GM23338 (cell line): ENCODE results near the gene VPS8. TPM values are rescaled to one million over a fixed set of nuclear protein-coding genes. Genes with fewer than 3 reads are reported as not detected.

Experiments used
- ATAC-seq: fragments of 200-7000 bp; cut with Tn5 transposase; 3 replicates; pipeline ENCODE4 v1.9.1; 2020
- DNase-seq: peaks from one replicate; pipeline ENCODE4 v3.0.0-alpha.2; 2015; ENCODE audit warnings: low spot score
- H2AFZ ChIP-seq: fragments of 200-600 bp; sonication (generic); 2 replicates; pipeline ENCODE4 v1.8.0; 2016; ENCODE audit warnings: antibody characterized with exemption, mild to moderate bottlenecking, moderate library complexity
- H3F3A ChIP-seq: fragments of 200-600 bp; sonication (generic); replicated peaks from 2 replicates; pipeline ENCODE4 v1.8.0; 2017; ENCODE audit warnings: antibody characterized with exemption, mixed run types, low read depth
- H3K27ac ChIP-seq: fragments of 200-600 bp; sonication (generic); 2 replicates; pipeline ENCODE4 v1.6.1; 2016; ENCODE audit warnings: low read depth
- H3K27me3 ChIP-seq: fragments of 200-600 bp; sonication (generic); 2 replicates; pipeline ENCODE4 v1.8.0; 2016; ENCODE audit warnings: mild to moderate bottlenecking, mixed run types, moderate library complexity; ENCODE audit not compliant: insufficient read depth
- H3K36me3 ChIP-seq: fragments of 200-600 bp; sonication (generic); 2 replicates; pipeline ENCODE4 v1.8.0; 2016; ENCODE audit warnings: mild to moderate bottlenecking; ENCODE audit not compliant: insufficient read depth
- H3K4me1 ChIP-seq: fragments of 200-600 bp; sonication (generic); 2 replicates; pipeline ENCODE4 v1.8.0; 2016; ENCODE audit warnings: mild to moderate bottlenecking, moderate library complexity; ENCODE audit not compliant: insufficient read depth
- H3K4me2 ChIP-seq: fragments of 200-600 bp; sonication (generic); 2 replicates; pipeline ENCODE4 v1.7.1; 2017; ENCODE audit warnings: mixed run types
- H3K4me3 ChIP-seq: fragments of 200-600 bp; sonication (generic); 2 replicates; pipeline ENCODE4 v1.6.1; 2016; ENCODE audit warnings: mixed run types
- H3K79me2 ChIP-seq: fragments of 200-600 bp; sonication (generic); replicated peaks from 2 replicates; pipeline ENCODE4 v1.8.0; 2017; ENCODE audit warnings: mild to moderate bottlenecking; ENCODE audit not compliant: insufficient read depth
- H3K9me2 ChIP-seq: fragments of 200-600 bp; sonication (generic); 2 replicates; pipeline ENCODE4 v1.8.0; 2017; ENCODE audit not compliant: insufficient read depth
- H4K20me1 ChIP-seq: fragments of 200-600 bp; sonication (generic); replicated peaks from 2 replicates; pipeline ENCODE4 v1.8.0; 2017; ENCODE audit warnings: mild to moderate bottlenecking; ENCODE audit not compliant: insufficient read depth
- H3K27ac Mint-ChIP-seq: 2 replicates; pipeline ENCODE4 v1.8.0; 2020; ENCODE audit warnings: inconsistent platforms, mild to moderate bottlenecking, moderate library complexity, mixed read lengths
- H3K27me3 Mint-ChIP-seq: 3 replicates; pipeline ENCODE4 v1.8.0; 2022; ENCODE audit warnings: low read depth, mild to moderate bottlenecking, moderate library complexity, mixed read lengths, inconsistent platforms; ENCODE audit not compliant: insufficient read depth, poor library complexity
- H3K36me3 Mint-ChIP-seq: 3 replicates; pipeline ENCODE4 v1.8.0; 2021; ENCODE audit warnings: low read depth, mild to moderate bottlenecking, inconsistent platforms, moderate library complexity, mixed read lengths
- H3K4me1 Mint-ChIP-seq: 3 replicates; pipeline ENCODE4 v1.8.0; 2020; ENCODE audit warnings: mild to moderate bottlenecking, inconsistent platforms, mixed read lengths
- H3K4me3 Mint-ChIP-seq: 3 replicates; pipeline ENCODE4 v1.8.0; 2021; ENCODE audit warnings: moderate library complexity, mild to moderate bottlenecking, inconsistent platforms, mixed read lengths
- H3K9me3 Mint-ChIP-seq: 3 replicates; pipeline ENCODE4 v1.8.0; 2020; ENCODE audit warnings: moderate library complexity, mild to moderate bottlenecking, inconsistent platforms, mixed read lengths
- CREB1 ChIP-seq: fragments of 250-450 bp; sonication (Bioruptor Pico); IDR thresholded peaks from 2 replicates; pipeline ENCODE4 v1.5.0; 2020; ENCODE audit warnings: low read depth, mild to moderate bottlenecking, moderate library complexity
- CTCF ChIP-seq, 2 experiments: fragments of 200-600 bp in 1 of 2; sonication (generic) in 1 of 2; conservative IDR thresholded peaks; 2 replicates each; pipeline versions ENCODE4 v1.5.1 to v1.6.1; 2016 to 2017; ENCODE audit warnings: antibody characterized with exemption in 2 of 2, low read depth in 2 of 2, mild to moderate bottlenecking in 2 of 2, moderate library complexity in 1 of 2
- EZH2 ChIP-seq: fragments of 200-600 bp; sonication (generic); IDR thresholded peaks from one replicate; pipeline ENCODE4 v1.8.0; 2017; ENCODE audit warnings: antibody characterized with exemption, mild to moderate bottlenecking, low read depth; ENCODE audit not compliant: unreplicated experiment
- EZH2phosphoT487 ChIP-seq: fragments of 200-600 bp; sonication (generic); IDR thresholded peaks from one replicate; pipeline ENCODE4 v1.8.1; 2018; ENCODE audit warnings: antibody characterized with exemption; ENCODE audit not compliant: unreplicated experiment
- JUNB ChIP-seq: IDR thresholded peaks from one replicate; pipeline ENCODE4 v1.6.1; 2016; ENCODE audit warnings: antibody characterized with exemption; ENCODE audit not compliant: unreplicated experiment
- NANOG ChIP-seq: IDR thresholded peaks from 2 replicates; pipeline ENCODE4 v1.6.1; 2016; ENCODE audit warnings: antibody characterized with exemption, borderline replicate concordance
- POLR2AphosphoS5 ChIP-seq: IDR thresholded peaks from 2 replicates; pipeline ENCODE4 v1.6.1; 2016; ENCODE audit warnings: antibody characterized with exemption, low read depth
- REST ChIP-seq: IDR thresholded peaks from one replicate; pipeline ENCODE4 v1.6.1; 2018; ENCODE audit warnings: antibody characterized with exemption; ENCODE audit not compliant: unreplicated experiment
- STAT1 ChIP-seq: IDR thresholded peaks from one replicate; pipeline ENCODE4 v1.6.1; 2016; ENCODE audit warnings: antibody characterized with exemption; ENCODE audit not compliant: unreplicated experiment
- ZNF114 ChIP-seq: fragments of 250-450 bp; sonication (Bioruptor Pico); IDR thresholded peaks from 2 replicates; pipeline ENCODE4 v1.5.0; 2020; ENCODE audit warnings: mild to moderate bottlenecking, moderate library complexity
- polyA plus RNA-seq: library from polyadenylated mRNA; unstranded; fragments of >200 nt; fragmentation: Nextera tagmentation; extraction: Ambion mirVana; gene quantifications from 2 replicates; pipeline ENCODE4 v1.2.1, GENCODE V29; 2016
- total RNA-seq: library from RNA; depleted of rRNA; stranded (reverse); fragments of >200 nt; shearing (Covaris generic); gene quantifications from 2 replicates; pipeline ENCODE4 v1.2.3, GENCODE V29; 2014
- TF ChIP-seq, protein P1 (sequence below): IDR thresholded peaks from 2 replicates; pipeline ENCODE4 v1.6.1; 2016; ENCODE audit warnings: antibody characterized with exemption

Gene VPS8
- total and polyA plus RNA-seq, 2 experiments from 2014 or later = 17.3 to 45.5 TPM

DNA sequence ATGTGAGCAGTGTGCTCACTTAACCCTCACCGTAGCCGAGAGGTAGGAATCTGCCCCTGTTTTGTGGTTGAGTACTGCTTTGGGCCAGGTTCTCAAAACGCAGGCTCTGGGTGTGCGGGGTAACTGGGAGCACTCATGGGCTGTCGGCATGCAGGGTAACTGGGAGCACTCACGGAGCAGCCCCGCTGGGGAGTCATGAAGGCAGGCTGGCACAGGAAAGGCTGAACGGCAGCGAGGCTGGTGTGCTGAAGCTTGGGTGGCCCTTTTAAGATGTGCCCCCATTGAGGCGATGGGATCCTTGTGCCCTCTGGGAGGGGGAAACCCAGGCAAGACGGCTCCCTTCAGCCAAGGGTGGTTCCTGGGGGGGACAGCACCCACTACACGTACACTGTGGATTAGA, 44.6 kb upstream of the VPS8 start (continued):
- TF ChIP-seq CTCF (conservative IDR thresholded peaks at IDR 0.05; ENCODE audit: low read depth in 2 of 2) = no peak

- no peaks in the 10 kb centered on the region for H3K36me3 Mint-ChIP-seq
- peaks cover 20% of the 10 kb centered on the region for H3K4me1 Mint-ChIP-seq
- H3K79me2 ChIP-seq = no peaks in the 10 kb centered on the region
- no peak overlapping the region for H3K27ac Mint-ChIP-seq
- no peaks in the 10 kb centered on the region for H4K20me1 ChIP-seq
- no peaks in the 10 kb centered on the region for H3K27me3 ChIP-seq
- no peaks in the 10 kb centered on the region; the same call in 1 of the 2 replicates for H3K4me1 ChIP-seq
- peaks cover 2% of the 10 kb centered on the region for H3K27me3 Mint-ChIP-seq
- H3F3A ChIP-seq = peaks cover 3% of the 10 kb centered on the region; the same call in 1 of the 2 replicates
- H3K27ac ChIP-seq = no peak overlapping the region
- peak; percentile 21 for ATAC-seq
- H3K9me3 Mint-ChIP-seq = no peaks in the 10 kb centered on the region
- no peak overlapping the region for H3K4me3 ChIP-seq
- no peak overlapping the region for H3K4me2 ChIP-seq
- no peak overlapping the region for H3K4me3 Mint-ChIP-seq
- 0 out of 2 replicates have a peak overlapping the region, but pooled peaks have one; percentile 69 for H2AFZ ChIP-seq
- H3K36me3 ChIP-seq = no peaks in the 10 kb centered on the region
- DNase-seq = no peak
- H3K9me2 ChIP-seq = no peaks in the 10 kb centered on the region
- TF ChIP-seq, protein P1, sequence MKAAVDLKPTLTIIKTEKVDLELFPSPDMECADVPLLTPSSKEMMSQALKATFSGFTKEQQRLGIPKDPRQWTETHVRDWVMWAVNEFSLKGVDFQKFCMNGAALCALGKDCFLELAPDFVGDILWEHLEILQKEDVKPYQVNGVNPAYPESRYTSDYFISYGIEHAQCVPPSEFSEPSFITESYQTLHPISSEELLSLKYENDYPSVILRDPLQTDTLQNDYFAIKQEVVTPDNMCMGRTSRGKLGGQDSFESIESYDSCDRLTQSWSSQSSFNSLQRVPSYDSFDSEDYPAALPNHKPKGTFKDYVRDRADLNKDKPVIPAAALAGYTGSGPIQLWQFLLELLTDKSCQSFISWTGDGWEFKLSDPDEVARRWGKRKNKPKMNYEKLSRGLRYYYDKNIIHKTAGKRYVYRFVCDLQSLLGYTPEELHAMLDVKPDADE = no peak
- TF ChIP-seq EZH2phosphoT487 (no peak), STAT1 (no peak), REST (no peak), CTCF (conservative IDR thresholded peaks at IDR 0.05; ENCODE audit: low read depth in 2 of 2) (no peak), EZH2 (no peak), POLR2AphosphoS5 (no peak), CREB1 (CRISPR knock-in tag) (no peak), ZNF114 (CRISPR knock-in tag) (no peak), JUNB (no peak), NANOG (no peak)
These were observed 42.4 kb upstream of the VPS8 start for GRCh38 chr3:184769382-184770170.
